Kidney epithelial cell (primary cell): Measurements from ENCODE around the gene KLHL29. TPM values are rescaled to one million over a fixed set of nuclear protein-coding genes. Genes with fewer than 3 reads are reported as not detected.

ENCODE experiments used
- DNase-seq: peaks from one replicate; pipeline ENCODE4 v3.0.0-alpha.2; 2010; ENCODE audit warnings: low read depth
- H3K27me3 ChIP-seq: 2 replicates; pipeline ENCODE4 v1.6.0; 2011; ENCODE audit warnings: low read length; ENCODE audit not compliant: control insufficient read depth, insufficient read depth
- H3K36me3 ChIP-seq: 2 replicates; pipeline ENCODE4 v1.5.1; 2011; ENCODE audit warnings: low read length; ENCODE audit not compliant: control insufficient read depth, insufficient read depth
- H3K4me3 ChIP-seq: 2 replicates; pipeline ENCODE4 v1.5.1; 2011; ENCODE audit warnings: low read depth, mild to moderate bottlenecking, control low read depth, low read length
- total RNA-seq: library from RNA; depleted of rRNA; stranded (reverse); fragments of >200 nt; gene quantifications from 2 replicates; pipeline ENCODE4 v1.2.3, GENCODE V29; 2015
- TF ChIP-seq, protein P1 (sequence below): IDR thresholded peaks from 2 replicates; pipeline ENCODE4 v1.5.1; 2011; ENCODE audit warnings: mild to moderate bottlenecking, moderate library complexity, low read length, control low read depth, inconsistent platforms; ENCODE audit not compliant: insufficient read depth, poor library complexity, severe bottlenecking

KLHL29 gene
- total RNA-seq, 1 donor from 2014 or later: 12.4 TPM

DNA sequence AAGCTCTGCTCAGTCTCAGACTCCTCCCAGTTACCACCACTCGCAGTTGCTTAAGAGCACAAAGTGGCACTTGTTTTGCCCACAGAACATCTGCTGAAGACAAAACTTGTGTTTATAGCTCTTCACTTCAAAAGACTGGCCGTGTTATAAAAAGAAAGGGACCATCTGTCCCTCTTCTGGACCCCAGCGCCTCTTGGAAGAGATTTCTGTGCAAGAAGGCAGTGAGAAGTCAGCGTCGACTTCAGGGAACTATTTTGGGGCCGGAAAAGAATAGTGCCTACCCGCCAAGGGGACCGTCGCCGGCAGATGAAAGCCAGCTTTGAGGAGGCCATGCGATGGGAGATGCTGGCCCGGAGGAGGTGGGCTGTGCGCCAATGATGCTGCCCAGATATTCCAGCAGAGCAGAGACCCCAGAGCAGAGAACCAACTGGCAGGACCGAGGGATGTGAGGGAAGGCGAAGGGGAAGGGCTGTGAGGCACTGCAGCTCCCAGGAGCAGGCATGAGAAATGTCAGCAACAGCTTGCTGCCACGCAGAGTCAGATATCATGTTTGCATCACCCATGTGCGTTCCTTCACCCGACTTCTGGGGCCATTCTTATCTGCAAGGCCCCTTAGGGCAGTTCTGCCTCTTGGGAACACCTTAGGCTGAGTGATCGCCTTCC lies 271.1 kb downstream of the KLHL29 start:
- TF ChIP-seq, protein P1, sequence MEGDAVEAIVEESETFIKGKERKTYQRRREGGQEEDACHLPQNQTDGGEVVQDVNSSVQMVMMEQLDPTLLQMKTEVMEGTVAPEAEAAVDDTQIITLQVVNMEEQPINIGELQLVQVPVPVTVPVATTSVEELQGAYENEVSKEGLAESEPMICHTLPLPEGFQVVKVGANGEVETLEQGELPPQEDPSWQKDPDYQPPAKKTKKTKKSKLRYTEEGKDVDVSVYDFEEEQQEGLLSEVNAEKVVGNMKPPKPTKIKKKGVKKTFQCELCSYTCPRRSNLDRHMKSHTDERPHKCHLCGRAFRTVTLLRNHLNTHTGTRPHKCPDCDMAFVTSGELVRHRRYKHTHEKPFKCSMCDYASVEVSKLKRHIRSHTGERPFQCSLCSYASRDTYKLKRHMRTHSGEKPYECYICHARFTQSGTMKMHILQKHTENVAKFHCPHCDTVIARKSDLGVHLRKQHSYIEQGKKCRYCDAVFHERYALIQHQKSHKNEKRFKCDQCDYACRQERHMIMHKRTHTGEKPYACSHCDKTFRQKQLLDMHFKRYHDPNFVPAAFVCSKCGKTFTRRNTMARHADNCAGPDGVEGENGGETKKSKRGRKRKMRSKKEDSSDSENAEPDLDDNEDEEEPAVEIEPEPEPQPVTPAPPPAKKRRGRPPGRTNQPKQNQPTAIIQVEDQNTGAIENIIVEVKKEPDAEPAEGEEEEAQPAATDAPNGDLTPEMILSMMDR: no peak
- no peak for DNase-seq
- Histone ChIP-seq H3K36me3 (no peaks in the 10 kb centered on the region), H3K4me3 (no peak overlapping the region), H3K27me3 (no peaks in the 10 kb centered on the region)

DNA sequence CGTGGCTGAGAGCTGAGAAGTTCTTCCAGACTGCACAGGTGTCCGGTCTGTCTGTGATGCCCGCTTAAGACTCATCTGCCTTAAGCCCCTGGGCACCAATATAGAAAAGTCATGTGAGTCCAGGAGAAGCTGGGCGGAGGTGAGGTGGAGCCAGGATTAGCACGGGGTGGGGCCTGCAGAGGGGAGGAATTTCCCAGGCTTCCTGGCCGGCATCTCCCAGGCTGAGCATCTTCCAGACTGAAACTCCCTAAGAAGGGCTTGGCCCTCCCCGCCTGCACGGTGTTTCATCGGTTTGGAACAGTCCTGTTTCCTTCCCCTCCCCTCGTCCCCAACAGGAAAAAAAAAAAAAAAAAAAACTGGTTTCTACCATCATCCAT lies 271.6 kb downstream of the KLHL29 start:
- no peaks in the 10 kb centered on the region for H3K27me3 ChIP-seq
- no peaks in the 10 kb centered on the region for H3K36me3 ChIP-seq
- DNase-seq: no peak
- TF ChIP-seq, protein P1: no peak
- H3K4me3 ChIP-seq: no peak overlapping the region

DNA sequence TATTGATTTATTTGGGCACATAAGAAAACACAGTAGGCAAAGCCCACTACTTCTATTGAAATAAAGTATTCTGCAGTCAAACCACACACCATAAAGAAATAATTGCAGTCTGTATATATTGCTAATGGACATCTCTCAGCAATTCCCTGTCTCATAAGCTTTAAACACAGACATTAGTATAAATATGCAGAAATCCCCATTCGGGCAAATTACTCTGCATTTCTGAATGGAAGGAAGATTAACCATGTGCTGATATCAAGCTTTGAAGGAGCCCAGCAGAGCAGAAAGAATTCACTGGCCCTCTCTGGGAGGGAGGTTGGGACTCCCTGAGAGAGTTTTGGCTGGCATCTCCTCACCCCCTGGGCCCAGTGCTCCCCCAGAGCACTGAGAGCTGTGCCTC lies 272.4 kb downstream of the KLHL29 start:
- no peak for DNase-seq
- TF ChIP-seq, protein P1: no peak
- Histone ChIP-seq H3K4me3 (no peak overlapping the region), H3K27me3 (no peaks in the 10 kb centered on the region), H3K36me3 (no peaks in the 10 kb centered on the region)

DNA sequence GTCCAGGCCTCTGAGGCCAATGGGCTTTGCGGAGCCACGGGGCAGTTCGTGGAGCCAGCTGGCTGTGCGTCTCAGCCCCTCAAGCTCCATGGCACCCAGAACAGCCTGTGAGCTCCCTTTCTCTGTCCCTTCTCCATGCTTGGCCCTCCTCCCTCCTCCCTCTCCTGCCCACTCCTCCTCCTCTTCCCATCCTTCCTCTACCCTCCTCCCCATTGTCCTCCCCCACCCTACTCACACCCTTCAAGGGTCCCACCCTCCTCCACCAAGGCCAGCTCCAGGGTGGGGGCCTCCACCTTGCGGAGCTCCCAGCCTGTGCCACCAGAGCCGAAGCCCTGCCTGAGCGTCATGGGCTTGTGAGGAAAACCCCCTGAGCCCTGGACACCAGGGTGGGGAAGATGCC lies 273.0 kb downstream of the KLHL29 start:
- TF ChIP-seq, protein P1: no peak
- H3K4me3 ChIP-seq: no peak overlapping the region
- peaks cover 1% of the 10 kb centered on the region for H3K27me3 ChIP-seq
- no peaks in the 10 kb centered on the region for H3K36me3 ChIP-seq
- DNase-seq: no peak

DNA sequence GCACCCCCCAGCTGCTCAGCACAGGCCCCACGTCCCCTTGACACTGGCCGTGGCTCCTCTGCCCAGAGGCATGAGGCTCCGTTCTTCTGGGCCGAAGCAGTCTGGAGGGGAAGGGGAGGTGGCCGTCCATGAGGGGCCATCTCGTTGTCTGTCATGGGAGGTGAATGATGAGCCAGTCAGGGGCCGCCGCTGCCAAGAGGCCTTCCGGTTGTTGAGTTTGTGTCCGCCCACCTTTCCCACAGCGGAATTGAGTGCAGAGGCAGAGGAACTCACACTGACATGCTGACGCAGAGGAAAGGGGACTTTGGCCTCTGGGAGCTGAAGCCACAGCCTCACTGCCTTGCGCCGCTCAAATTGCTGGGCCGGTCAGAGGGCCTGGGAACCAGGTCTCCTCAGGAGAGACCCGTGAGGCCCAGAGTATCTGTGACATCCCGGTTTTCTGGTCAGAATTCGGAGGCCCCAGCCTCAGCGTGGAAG lies 273.5 kb downstream of the KLHL29 start:
- peaks cover 3% of the 10 kb centered on the region for H3K27me3 ChIP-seq
- no peaks in the 10 kb centered on the region for H3K36me3 ChIP-seq
- H3K4me3 ChIP-seq: no peak overlapping the region
- TF ChIP-seq, protein P1: no peak
- no peak for DNase-seq

DNA sequence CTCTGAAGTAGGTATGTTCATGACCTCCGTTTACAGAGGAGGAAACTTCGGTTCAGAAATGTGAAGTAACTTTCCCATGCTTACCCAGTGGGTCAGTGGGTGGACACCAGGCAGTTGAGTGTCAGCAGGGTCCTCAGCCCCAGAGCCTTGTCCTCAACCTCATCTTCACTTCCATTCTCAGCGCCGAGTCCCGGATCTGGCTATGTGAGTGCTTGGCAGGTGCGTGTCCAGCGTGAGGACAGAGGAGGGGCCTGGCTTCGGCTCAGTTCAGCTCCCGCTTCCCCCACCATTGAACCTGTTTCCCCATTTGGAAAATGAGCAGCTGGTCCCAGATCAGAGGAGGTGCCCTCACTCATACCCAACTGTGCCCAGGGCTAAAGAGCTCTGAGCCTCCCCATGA lies 274.3 kb downstream of the KLHL29 start:
- Histone ChIP-seq H3K4me3 (no peak overlapping the region), H3K27me3 (peaks cover 3% of the 10 kb centered on the region), H3K36me3 (no peaks in the 10 kb centered on the region)
- no peak for DNase-seq
- TF ChIP-seq, protein P1: no peak
